Suprapubic skin (tissue), 4 donors: ENCODE data around the gene EXOSC2. TPM values are rescaled to one million over a fixed set of nuclear protein-coding genes. Genes with fewer than 3 reads are reported as not detected.

Source experiments
- DNase-seq, 2 donors: peaks; one replicate each; pipeline ENCODE4 v3.0.0-alpha.2; 2019; ENCODE audit warnings: low spot score in 2 of 2
- H3K27ac ChIP-seq: fragments of 200-600 bp; sonication (generic); one replicate; pipeline ENCODE4 v1.5.1; 2019
- H3K27me3 ChIP-seq: fragments of 200-600 bp; sonication (generic); one replicate; pipeline ENCODE4 v1.5.1; 2019
- H3K36me3 ChIP-seq: fragments of 200-600 bp; sonication (generic); one replicate; pipeline ENCODE4 v1.5.1; 2019
- H3K4me1 ChIP-seq: fragments of 200-600 bp; sonication (generic); one replicate; pipeline ENCODE4 v1.5.1; 2019
- H3K4me3 ChIP-seq: fragments of 200-600 bp; sonication (generic); one replicate; pipeline ENCODE4 v1.5.1; 2019; ENCODE audit warnings: mild to moderate bottlenecking
- H3K9me3 ChIP-seq: fragments of 200-600 bp; sonication (generic); one replicate; pipeline ENCODE4 v1.5.1; 2019
- CTCF ChIP-seq, 2 donors: fragments of 200-600 bp in 1 of 2; fragments of 450-650 bp in 1 of 2; sonication (generic) in 1 of 2; IDR thresholded peaks; one replicate each; pipeline ENCODE4 v1.5.1; 2016 to 2019; ENCODE audit warnings: antibody characterized with exemption in 2 of 2, mild to moderate bottlenecking in 1 of 2, moderate library complexity in 1 of 2
- EP300 ChIP-seq: sonication (generic); formaldehyde crosslinking; IDR thresholded peaks from one replicate; pipeline ENCODE4 v1.6.1; 2017; ENCODE audit warnings: antibody characterized with exemption
- POLR2A ChIP-seq, 2 donors: fragments of 450-650 bp; IDR thresholded peaks; one replicate each; pipeline ENCODE4 v1.6.1; 2017; ENCODE audit warnings: antibody characterized with exemption in 2 of 2, mild to moderate bottlenecking in 2 of 2, moderate library complexity in 2 of 2
- POLR2AphosphoS5 ChIP-seq, 3 donors: sonication (generic); formaldehyde crosslinking; IDR thresholded peaks; one replicate each; pipeline ENCODE4 v1.6.1; 2017; ENCODE audit warnings: antibody characterized with exemption in 3 of 3
- WGBS: methylation state at CpG from one replicate; pipeline ENCODE4 v1.1.5; 2018; 5-methylcytosine and 5-hydroxymethylcytosine counted together
- total RNA-seq, 4 donors: library from RNA; depleted of rRNA; stranded (reverse); fragments of >200 nt; gene quantifications; one replicate each; pipeline ENCODE4 v1.1.0, GENCODE V29; 2016

EXOSC2 gene
- total RNA-seq, 4 donors from 2014 or later = 19.5 to 30.4 (median 23.8) TPM

GRCh38 chr9:130664251-130665028 lies 29.1 kb upstream of the EXOSC2 start, which contains the start of gene PRDM12:
Gene PRDM12 (plus strand): TSS chr9:130664594. CDS start chr9:130664654, 60 bp downstream.
- no peak for TF ChIP-seq POLR2A (IDR thresholded peaks at IDR 0.05)
- TF ChIP-seq POLR2AphosphoS5 (IDR thresholded peaks at IDR 0.05) = no peak
- TF ChIP-seq EP300 = no peak
- TF ChIP-seq CTCF (IDR thresholded peaks at IDR 0.05) = no peak
- DNase-seq = no peak
- Histone ChIP-seq H3K27me3 (peaks cover 94% of the 10 kb centered on the region), H3K27ac (no peak within 1 kb of the TSS), H3K9me3 (no peaks in the 10 kb centered on the region), H3K4me3 (peak within 1 kb of the TSS; percentile 25), H3K4me1 (peaks cover 70% of the 10 kb centered on the region), H3K36me3 (no peaks in the 10 kb centered on the region)
- WGBS = 2% methylated on average over 57 of the region's 76 CpGs

GRCh38 chr9:130665029-130665430 lies 28.6 kb upstream of the EXOSC2 start:
- 3% methylated on average over 23 of the region's 26 CpGs for WGBS
- H3K4me3 ChIP-seq = peak overlapping the region; percentile 25

GRCh38 chr9:130665431-130666392 lies 27.9 kb upstream of the EXOSC2 start:
- no peaks in the 10 kb centered on the region for H3K36me3 ChIP-seq
- H3K4me1 ChIP-seq = peaks cover 57% of the 10 kb centered on the region
- peaks cover 81% of the 10 kb centered on the region for H3K27me3 ChIP-seq
- H3K4me3 ChIP-seq = peak overlapping the region; percentile 25
- no peak for DNase-seq
- 5% methylated on average over 46 of the region's 61 CpGs for WGBS
- no peak overlapping the region for H3K27ac ChIP-seq
- H3K9me3 ChIP-seq = no peaks in the 10 kb centered on the region
- no peak for TF ChIP-seq CTCF (IDR thresholded peaks at IDR 0.05)
- no peak for TF ChIP-seq POLR2AphosphoS5 (IDR thresholded peaks at IDR 0.05)
- no peak for TF ChIP-seq EP300
- TF ChIP-seq POLR2A (IDR thresholded peaks at IDR 0.05) = no peak

More at GRCh38 chr9:130665029-130665430, 28.6 kb upstream of the EXOSC2 start:
- TF ChIP-seq EP300 (no peak), CTCF (IDR thresholded peaks at IDR 0.05) (no peak), POLR2AphosphoS5 (IDR thresholded peaks at IDR 0.05) (no peak)
- no peak for DNase-seq
- peaks cover 88% of the 10 kb centered on the region for H3K27me3 ChIP-seq
- no peaks in the 10 kb centered on the region for H3K9me3 ChIP-seq
- no peak overlapping the region for H3K27ac ChIP-seq
- H3K4me1 ChIP-seq = peaks cover 64% of the 10 kb centered on the region
- H3K36me3 ChIP-seq = no peaks in the 10 kb centered on the region

GRCh38 chr9:130666393-130667119 lies 27.0 kb upstream of the EXOSC2 start:
- no peaks in the 10 kb centered on the region for H3K36me3 ChIP-seq
- peaks cover 49% of the 10 kb centered on the region for H3K4me1 ChIP-seq
- H3K9me3 ChIP-seq = no peaks in the 10 kb centered on the region
- no peak overlapping the region for H3K27ac ChIP-seq
- peaks cover 73% of the 10 kb centered on the region for H3K27me3 ChIP-seq
- TF ChIP-seq POLR2A (IDR thresholded peaks at IDR 0.05) = no peak
- TF ChIP-seq POLR2AphosphoS5 (IDR thresholded peaks at IDR 0.05) = no peak
- TF ChIP-seq CTCF (IDR thresholded peaks at IDR 0.05) = no peak
- TF ChIP-seq EP300 = no peak
- DNase-seq = no peak
- 33% methylated on average over 3 of the region's 60 CpGs for WGBS
- no peak overlapping the region for H3K4me3 ChIP-seq
